Activated gamma-delta T cell treated with Interleukin-2 at 50 U/mL for 16 hours (primary cell): ENCODE results near the gene NNT.
"Not testable (repeated sequence)": the region's sequence is repeated elsewhere in the genome, so short reads cannot be mapped to it uniquely, and the experiment has no call there.

Source experiments
- DNase-seq: peaks from one replicate; pipeline ENCODE4 v3.0.0-alpha.2; 2020

NNT gene

DNA sequence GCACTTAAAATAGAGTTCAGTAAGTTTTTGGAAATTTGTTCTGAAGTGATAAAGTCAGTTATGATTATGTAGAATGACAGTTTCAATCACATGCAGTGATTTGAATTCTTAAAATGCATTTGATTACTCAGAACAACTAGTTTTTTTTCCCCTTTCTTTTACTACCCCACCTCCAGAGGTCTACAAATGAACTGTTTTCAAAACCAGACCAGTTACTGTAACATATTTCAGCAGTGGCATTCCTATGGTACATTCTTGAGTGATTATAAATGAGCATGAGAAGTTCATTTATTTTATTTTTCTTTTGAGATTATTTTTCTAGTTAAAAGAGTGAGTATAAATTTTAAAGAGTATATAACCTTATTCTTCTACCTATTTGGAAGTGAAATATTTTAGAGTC lies 71.6 kb downstream of the NNT start:
- DNase-seq: no peak

- DNase-seq: no peak
These were observed 72.4 kb downstream of the NNT start for GRCh38 chr5:43675357-43675756.

DNA sequence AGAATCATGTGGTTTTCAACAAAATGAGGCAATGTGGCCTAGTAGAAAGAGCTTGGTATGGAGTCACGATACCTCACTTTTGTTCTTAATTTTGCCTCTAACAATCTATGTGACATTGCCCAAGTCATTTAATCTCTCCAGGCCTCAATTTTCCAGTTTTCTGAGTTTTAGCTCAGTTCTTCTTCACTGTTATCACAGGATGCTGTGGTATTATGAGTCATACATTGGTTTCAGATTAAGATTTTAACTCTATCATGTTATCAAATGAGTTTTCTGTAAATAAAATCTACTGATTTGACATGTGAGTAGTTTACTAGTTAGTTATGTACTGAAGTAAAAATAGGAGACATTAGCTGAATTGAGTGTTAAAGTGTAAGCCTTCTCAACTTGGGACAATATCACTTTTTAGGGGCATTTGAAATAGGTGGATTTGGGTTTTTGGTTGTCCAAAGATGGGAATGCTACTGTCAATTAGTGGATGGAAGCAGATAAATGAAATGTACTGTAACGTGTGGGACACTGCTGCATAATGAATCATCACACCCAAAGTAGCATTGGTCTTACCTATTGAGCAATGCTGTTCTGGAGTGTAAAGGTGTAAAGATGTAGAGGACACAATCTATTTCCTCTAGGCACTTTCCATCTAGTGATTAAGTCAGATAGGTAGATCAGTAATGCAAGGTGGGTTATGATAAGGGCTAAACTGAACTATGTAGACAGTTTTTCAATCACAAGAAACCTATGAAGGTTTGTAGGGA lies 73.3 kb downstream of the NNT start:
- DNase-seq: no peak

GRCh38 chr5:43677253-43677652 lies 74.3 kb downstream of the NNT start:
- no peak for DNase-seq

DNA sequence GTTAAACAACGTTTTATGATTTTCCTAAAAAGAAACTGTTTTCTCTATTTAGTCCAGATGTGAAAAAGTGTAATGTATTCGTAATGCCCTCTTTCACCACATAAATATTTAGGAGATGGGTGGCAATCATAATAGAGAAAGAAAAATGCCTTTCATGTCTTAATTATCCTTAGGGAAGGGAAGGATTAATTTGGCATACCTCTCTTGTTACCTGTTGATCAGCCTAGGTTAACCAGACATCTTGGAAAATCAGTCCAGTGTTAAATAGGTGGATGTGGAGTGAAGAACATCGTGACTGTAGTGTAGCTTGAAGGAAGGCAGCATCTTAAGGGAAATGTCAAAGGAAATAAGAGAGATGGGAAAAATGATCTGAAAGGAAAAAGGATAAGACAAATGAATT lies 76.2 kb downstream of the NNT start:
- DNase-seq: no peak

DNA sequence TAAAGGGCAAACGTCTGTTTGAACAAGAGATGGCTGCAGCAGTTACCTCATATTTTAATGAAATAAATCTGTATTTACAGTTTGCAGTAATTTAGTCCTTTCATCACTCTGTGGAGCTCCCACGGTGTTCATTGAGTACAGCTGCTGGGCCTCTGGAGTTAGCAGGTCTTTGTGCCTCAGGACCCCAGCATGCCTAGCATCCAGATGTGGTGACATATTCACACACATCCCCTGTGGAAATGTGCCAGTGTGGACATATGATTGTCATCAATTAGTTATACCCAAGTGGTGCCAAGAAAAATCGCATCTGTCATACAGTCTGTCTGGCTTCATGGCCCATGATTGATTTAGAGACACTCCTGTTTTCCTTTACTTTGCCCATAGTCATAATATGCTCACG lies 77.3 kb downstream of the NNT start:
- DNase-seq: no peak

GRCh38 chr5:43683884-43684471 lies 81.0 kb downstream of the NNT start:
- no peak for DNase-seq

DNA sequence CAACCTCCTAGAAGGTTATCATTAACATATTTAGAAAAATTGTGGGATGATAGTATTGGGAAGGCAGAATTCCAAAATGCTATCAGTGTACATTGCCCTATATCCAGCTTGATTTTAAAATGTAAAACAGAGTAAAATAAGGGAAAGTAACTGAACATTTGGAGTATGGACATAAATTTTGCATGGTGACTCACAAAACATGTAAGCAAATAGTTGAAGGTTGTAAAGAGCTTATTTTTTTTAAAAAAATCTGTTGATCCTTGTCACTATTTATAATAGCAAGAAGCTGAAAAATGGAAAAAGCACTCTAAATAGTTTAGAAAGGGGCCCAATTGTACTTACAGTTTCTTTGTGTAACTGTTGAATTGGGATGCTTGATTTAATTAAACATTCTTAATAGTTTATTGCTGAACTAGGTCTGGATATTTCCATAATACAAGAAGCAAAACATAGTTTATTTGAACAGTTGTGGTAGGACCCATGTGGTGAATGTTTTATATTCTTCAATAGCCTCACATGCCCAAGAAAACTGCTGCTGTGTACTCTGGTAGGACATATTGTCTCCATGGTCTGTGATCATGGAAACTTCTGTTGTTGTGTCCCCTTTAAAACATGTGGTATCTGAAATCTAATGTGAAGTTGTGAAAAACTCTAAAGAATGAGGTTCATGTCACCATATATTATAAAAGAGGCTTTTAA lies 82.4 kb downstream of the NNT start:
- no peak for DNase-seq

DNA sequence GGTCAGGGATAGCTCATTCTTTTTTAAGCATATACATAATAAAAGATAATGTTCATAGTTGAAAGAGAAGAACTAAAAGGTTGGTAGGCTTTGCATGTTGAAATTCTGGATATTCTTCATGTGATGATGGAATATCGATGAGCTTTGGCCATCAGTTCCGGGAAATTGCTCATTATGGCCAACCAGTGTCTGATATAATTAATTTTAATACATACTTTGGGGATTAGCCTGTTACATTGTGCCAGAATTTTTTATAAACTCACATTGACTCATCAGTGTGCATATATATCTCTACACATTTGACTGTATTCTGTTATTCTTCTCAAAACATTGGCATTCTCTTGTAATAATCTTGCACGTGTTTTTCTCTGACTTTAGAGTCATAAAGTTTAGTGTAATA lies 84.3 kb downstream of the NNT start:
- no peak for DNase-seq

- DNase-seq: no peak
These were observed 88.3 kb downstream of the NNT start for GRCh38 chr5:43691275-43691674.

DNA sequence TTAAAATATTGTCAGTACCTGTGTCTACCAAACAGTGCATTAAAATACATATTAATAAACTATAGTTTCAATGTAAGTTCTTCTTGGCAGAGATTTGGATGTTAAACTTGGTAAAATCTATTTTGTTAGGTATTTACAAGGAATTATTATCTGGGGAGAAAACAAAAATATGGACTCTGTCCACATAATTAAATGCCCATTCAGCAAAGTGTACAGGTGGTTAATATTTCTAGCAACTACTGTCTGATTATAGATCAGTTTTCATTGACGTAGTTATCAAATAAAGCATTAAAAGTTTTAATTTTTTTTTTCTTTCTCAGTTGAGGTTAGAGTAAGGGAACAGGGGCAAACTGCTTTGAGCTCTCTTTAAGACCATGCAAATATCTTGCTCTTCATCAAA lies 88.9 kb downstream of the NNT start:
- DNase-seq: no peak

GRCh38 chr5:43693411-43693810 lies 90.4 kb downstream of the NNT start:
- DNase-seq: no peak

GRCh38 chr5:43694027-43694426 lies 91.0 kb downstream of the NNT start:
- DNase-seq: no peak

DNA sequence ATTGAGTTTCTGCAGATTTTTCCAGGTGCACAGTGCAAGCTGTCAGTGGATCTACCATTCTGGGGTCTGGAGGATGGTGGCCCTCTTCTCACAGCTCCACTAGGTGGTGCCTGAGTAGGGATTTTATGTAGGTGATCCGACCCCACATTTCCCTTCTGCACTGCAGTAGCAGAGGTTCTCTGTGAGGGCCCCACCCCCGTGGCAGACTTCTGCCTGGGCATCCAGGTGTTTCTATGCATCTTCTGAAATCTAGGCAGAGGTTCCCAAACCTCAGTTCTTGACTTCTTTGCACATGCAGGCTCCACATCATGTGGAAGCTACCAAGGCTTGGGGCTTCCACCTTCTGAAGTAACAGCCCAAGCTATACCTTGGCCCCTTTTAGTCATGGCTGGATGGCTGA lies 93.5 kb downstream of the NNT start:
- not testable (repeated sequence) for DNase-seq

DNA sequence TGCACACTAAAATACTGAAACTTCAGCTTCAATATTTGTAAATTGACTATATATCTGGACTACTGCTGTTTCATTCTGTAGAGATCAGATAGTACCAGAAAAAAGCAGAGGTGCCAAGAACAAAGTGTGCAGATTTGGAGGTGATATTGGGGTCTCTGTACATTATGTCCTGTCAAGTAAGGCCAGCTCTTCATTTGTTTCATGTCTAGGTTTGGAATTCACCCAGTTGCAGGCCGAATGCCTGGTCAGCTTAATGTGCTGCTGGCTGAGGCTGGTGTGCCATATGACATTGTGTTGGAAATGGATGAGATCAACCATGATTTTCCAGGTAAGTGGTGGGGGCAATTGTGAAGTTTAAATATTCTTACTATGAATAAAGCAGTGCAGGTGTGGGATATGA lies 96.9 kb downstream of the NNT start:
- DNase-seq: no peak

- DNase-seq: no peak
These were observed 97.6 kb downstream of the NNT start for GRCh38 chr5:43700601-43701000.

GRCh38 chr5:43701227-43701626 lies 98.2 kb downstream of the NNT start:
- DNase-seq: no peak

GRCh38 chr5:43702293-43702692 lies 99.3 kb downstream of the NNT start:
- no peak for DNase-seq

DNA sequence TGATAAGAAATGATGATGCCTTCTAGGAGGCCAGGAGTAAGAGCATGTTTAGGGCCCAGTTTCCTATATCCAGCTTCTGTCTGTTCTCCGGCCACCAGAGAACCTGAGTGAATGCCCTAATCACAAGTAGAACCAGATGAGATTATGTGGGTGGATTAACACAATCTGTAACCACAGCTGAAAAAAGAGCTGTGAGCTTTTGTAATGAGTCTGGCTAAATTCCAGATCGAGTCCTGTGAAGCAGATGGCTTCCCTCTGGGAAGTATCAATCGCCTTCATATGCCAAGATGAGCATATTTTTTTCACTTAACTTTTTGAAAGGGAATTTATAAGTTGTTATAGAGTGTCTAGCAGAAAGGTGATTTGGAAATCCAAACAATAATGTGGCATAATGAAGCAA lies 99.8 kb downstream of the NNT start:
- DNase-seq: no peak

- DNase-seq: no peak
These were observed 101.3 kb downstream of the NNT start for GRCh38 chr5:43704243-43704642.

DNA sequence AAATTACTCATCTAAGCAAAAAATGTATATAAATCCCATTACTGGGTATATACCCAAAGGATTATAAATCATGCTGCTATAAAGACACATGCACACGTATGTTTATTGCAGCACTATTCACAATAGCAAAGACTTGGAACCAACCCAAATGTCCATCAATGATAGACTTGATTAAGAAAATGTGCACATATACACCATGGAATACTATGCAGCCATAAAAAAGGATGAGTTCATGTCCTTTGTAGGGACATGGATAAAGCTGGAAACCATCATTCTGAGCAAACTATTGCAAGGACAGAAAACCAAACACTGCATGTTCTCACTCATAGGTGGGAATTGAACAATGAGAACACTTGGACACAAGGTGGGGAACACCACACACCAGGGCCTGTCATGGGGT lies 103.6 kb downstream of the NNT start:
- DNase-seq: not testable (repeated sequence)

GRCh38 chr5:43711496-43711895 lies 108.5 kb downstream of the NNT start:
- no peak for DNase-seq

DNA sequence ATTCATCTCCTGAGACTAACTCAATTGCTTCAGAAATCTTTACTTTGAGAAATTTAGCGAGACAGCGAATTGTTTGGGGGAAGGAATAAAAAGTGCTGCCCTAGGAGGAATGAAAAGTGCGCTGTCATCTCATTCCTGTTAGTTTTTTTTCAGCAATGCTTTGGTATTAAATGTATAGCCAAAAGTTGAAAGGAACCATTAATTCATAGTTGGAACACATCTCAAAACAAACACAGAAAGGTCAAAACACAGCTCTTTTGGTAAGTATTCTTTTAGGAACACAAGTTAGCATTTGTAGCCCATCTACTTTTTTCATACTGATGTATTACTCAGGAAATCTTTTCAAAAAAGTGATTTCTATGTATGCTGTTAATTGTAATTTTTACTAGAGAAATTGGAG lies 109.1 kb downstream of the NNT start:
- DNase-seq: no peak

DNA sequence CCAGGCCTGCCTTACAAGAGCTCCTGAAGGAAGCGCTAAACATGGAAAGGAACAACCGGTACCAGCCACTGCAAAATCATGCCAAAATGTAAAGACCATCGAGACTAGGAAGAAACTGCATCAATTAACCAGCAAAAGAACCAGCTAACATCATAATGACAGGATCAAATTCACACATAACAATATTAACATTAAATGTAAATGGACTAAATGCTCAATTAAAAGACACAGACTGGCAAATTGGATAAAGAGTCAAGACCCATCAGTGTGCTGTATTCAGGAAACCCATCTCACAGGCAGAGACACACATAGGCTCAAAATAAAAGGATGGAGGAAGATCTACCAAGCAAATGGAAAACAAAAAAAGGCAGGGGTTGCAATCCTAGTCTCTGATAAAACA lies 116.8 kb downstream of the NNT start:
- DNase-seq: not testable (repeated sequence)
